Spleen (tissue), 7 donors: ENCODE measurements around the gene FAM72D.
"Not testable (repeated sequence)": the region's sequence is repeated elsewhere in the genome, so short reads cannot be mapped to it uniquely, and the experiment has no call there.

Experiments
- CTCF ChIP-seq, 11 experiments: fragments of 200-600 bp in 7 of 11; fragments of 450-650 bp in 4 of 11; sonication (generic) in 4 of 11; IDR thresholded peaks in 8 of 11; conservative IDR thresholded peaks in 3 of 11; 1 replicate in 7 of 11; 2 replicates in 4 of 11; pipeline versions ENCODE4 v1.4.0 to v1.8.0; 2016 to 2021; ENCODE audit warnings: antibody characterized with exemption in 11 of 11, inconsistent platforms in 4 of 11, mild to moderate bottlenecking in 1 of 11
- POLR2A ChIP-seq, 3 donors: fragments of 450-650 bp; IDR thresholded peaks; one replicate each; pipeline ENCODE4 v1.5.1; 2017; ENCODE audit warnings: antibody characterized with exemption in 3 of 3, mild to moderate bottlenecking in 1 of 3
- POLR2AphosphoS5 ChIP-seq, 3 donors: sonication (generic); formaldehyde crosslinking; IDR thresholded peaks; one replicate each; pipeline ENCODE4 v1.5.1; 2017; ENCODE audit warnings: antibody characterized with exemption in 3 of 3
- donor health status: DM: no; HTN: no; CAD: no; lungs with moderate emphysema.
- donor health status: DM: no; HTN: no; CAD: no.
- donor health status: DM: no; HTN: no; CAD: no.

GRCh38 chr1:145052019-145052776 is 43.6 kb upstream of the FAM72D start:
- not testable (repeated sequence) for TF ChIP-seq CTCF (IDR thresholded peaks at IDR 0.05 in 8 of 11, conservative IDR thresholded peaks at IDR 0.05 in 3 of 11); POLR2A (IDR thresholded peaks at IDR 0.05); POLR2AphosphoS5 (IDR thresholded peaks at IDR 0.05)
